A172 (cell line): ENCODE data around the gene PKP2. TPM values are rescaled to one million over a fixed set of nuclear protein-coding genes. Genes with fewer than 3 reads are reported as not detected.

Experiments
- DNase-seq: peaks from one replicate; pipeline ENCODE4 v3.0.0-alpha.2; 2015; ENCODE audit warnings: low spot score
- total RNA-seq: library from RNA; depleted of rRNA; stranded (reverse); fragments of >200 nt; shearing (Covaris generic); gene quantifications from 2 replicates; pipeline ENCODE4 v1.2.3, GENCODE V29; 2014

The PKP2 gene
- total RNA-seq, 1 experiment from 2014 or later: 57.3 TPM

DNA sequence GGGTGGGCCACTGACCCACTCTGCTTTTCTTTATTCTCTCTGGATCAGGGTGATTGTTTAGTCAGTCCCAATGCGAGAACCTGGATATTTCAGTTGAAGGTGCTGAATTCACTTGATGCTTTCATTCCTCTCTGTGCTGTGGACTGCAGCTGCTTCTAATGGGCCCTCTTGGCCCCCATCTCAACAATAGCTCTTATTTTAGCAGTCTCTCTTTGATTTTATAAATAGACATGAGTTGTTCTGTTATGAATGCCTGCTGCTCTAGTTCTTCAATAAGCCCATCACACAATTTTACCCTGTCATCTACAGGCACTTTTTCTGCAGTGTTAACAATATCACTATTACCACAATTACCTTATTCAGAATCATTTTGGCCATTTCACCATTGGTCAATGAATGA is 86.7 kb downstream of the PKP2 start:
- no peak for DNase-seq

DNA sequence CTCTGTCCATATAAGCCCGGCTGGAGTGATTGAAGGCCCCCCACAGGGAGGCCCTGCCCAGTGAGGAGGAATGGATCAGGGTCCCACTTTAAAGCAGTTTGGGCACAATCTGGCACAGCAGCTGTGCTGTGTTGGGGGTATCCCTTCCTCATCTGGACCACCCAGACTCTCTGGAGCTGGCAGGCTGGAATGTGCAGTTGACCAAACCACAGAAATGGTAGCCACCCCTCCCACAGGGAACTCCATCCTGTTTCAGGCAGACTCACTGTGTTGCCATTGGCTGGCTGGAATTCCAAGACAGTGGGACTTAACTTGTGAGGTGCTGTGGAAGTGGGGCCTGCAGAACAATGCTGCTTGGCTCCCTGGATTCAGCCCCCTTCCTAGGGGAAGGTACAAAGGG is 87.4 kb downstream of the PKP2 start:
- no peak for DNase-seq

DNA sequence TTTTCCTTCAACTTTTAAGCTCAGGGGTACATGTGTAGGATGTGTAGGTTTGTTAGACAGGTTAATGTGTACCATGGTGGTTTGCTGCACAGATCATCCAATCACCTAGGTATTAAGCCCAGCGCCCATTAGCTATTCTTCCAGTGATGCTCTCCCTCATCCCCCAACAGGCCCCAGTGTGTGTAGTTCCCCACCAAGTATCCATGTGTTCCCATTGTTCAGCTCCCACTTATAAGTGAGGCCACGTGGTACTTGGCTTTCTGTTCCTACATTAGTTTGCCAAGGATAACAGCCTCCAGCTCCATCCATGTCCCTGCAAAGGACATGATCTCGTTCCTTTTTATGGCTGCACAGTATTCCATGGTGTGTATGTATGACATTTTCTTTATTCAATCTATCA is 92.3 kb downstream of the PKP2 start:
- no peak for DNase-seq

DNA sequence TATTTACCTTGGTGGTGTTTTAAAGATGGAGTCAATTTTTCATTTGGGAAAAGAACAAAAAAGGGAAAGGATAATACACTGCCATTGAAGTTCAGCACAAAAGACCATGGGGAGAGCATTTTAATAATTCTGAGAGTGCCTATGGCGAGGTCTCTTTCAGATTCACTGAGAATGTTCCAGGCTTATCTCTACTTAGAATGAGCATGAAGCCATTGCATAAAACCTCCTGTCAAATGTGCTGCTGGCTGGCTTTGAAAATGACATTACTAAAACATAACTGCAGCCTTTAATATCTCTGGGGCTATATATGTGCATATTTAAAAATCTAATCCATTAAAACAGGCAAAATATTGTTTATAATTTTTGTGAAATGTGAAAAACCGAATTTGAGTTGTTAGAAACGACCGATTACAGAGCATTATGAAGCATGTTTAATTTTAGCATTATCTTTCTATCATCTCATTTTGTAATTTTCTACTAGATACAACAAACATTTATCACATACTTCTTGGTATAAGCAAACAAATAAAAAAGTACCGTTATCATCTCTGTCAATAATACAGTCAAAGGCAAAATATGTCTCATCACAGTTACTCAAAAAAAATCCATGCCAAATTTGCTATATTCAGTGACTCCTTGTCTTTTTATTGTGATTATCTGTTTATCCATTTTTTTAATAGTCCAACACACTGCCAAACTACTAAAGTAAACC is 95.2 kb downstream of the PKP2 start:
- DNase-seq: no peak

DNA sequence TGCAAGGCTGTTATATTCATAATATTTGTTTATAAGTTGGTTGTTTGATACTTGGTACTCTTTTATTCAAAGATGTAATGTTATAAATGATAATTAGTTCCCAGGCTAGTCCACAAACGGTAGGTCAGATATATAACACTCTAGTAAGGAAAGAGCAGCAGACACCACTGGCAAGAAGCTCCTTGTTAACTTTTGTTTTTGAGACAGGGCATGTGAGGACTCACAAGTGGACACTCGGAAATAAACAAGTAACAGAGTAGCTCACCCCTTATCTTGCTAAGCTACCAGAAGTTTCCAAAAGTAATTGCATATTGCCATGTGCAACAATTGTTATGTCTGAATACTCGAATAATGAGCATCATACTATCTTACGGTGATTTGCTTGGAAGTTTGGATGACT is 102.3 kb downstream of the PKP2 start:
- no peak for DNase-seq

DNA sequence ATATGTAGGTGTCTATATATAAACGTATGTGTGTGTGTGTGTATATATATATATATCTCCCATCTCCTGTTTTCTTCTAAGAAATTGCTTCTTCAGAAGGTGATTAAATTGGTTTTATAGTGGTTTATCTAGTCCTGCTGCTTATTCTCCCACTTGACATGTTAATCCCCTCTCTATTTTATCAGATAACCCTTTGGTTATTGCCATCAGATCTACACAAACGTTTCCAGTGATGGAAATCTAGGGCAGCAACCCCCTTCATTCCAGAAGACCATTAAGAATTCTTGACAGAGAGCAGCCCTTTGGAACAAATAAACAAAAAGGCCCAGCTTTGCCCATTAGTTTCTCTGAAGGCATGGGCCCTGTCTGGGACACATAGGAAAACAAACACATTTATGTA is 106.7 kb downstream of the PKP2 start:
- no peak for DNase-seq

DNA sequence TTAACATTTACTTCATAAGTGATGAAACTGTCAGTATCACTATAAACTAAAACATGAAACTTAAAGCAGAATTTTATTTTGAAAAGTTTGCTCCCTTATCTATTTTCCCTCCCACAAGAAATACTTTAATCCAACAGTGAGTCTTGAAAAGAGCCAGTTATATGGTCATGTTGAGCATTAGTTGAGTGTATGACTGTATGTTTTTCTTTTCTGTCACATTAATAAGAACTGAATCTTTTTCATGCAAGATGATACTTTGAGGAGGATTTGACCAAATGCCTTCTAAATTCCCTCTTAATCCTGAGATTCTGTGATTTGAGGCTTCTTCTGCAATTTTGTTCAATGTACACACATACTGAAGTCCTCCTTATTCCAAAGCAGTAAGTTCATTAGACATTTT is 107.1 kb downstream of the PKP2 start:
- no peak for DNase-seq

- DNase-seq: no peak
These were observed 108.2 kb downstream of the PKP2 start for GRCh38 chr12:32788405-32788804.

DNA sequence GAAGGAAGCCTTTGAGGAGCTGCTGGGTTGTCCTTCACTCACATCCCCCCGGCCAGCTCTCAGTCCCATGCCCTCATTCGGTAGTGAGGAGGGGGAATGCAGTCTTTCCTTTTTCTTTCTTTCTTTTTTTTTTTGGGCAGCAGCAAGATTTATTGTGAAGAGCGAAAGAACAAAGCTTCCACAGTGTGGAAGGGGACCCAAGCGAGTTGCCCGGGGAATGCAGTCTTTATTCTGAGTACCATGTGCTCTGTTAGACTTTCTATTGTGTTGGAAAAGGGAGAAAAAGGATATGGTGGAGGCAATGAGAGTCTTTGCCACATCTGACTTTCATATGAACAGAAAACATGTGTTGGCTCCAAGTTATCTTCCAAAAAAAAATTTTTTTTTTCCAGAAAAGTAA is 111.0 kb downstream of the PKP2 start:
- DNase-seq: no peak

GRCh38 chr12:32783029-32783428 is 113.5 kb downstream of the PKP2 start:
- no peak for DNase-seq

DNA sequence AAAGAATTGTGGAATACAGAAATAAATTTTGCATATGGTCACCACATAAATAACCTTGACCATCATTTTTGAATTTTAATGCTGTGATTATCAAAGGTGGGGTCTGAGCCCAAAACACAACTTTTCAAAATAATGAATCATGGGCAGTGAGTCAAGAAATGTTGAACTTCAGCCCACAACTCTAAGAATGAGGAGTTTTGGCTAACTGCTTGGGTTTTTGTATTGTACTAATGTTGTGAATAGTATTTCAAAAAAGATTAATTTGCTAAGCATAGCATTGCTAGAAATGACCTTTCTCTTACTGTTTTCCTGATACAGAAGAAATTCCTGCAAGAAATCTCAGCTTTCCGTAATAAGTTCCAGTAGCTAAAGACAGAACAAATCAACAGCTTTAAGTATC is 116.5 kb downstream of the PKP2 start:
- DNase-seq: no peak

DNA sequence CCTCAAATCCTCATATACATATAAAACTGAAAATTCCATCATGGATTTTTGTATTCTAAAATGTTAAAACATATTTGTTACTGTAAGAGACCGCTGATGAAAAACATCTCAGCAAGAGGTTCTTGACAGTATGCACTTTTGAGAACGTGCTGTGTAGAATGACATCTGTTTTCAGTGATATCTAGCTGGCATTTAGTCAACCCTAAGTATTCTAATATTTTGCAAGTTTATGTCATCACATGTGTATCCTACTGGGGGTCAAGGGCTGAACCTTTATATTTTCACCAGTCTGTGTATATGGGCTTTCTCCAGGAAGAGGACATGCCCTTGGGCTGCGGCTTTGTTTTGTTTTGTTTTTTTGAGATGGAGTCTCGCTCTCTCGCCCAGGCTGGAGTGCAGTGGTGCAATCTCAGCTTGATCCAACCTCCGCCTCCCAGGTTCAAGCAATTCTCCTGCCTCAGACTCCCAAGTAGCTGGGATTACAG is 118.8 kb downstream of the PKP2 start:
- no peak for DNase-seq

DNA sequence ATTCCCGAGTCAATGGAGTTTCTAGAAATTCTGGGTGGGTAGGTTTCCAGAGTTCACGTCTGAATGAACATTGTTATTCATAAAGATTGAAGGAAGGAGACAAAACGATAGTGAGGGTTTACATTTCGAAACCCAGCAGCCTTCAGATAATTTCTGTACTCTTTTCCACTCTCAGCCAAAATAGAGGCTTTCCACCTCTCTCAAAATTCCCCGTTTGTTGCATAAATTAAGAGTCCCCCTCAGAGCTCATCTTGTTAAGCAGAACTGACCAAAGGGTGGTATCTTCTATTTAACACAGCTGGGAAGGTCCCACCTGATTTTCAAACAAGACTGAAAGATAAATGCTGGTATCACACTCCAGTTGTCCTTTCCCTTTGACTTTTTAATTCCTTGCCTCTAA is 119.4 kb downstream of the PKP2 start:
- no peak for DNase-seq

- no peak for DNase-seq
These were observed 120.3 kb downstream of the PKP2 start for GRCh38 chr12:32776258-32776657.

GRCh38 chr12:32773691-32774090 is 122.9 kb downstream of the PKP2 start:
- DNase-seq: no peak

DNA sequence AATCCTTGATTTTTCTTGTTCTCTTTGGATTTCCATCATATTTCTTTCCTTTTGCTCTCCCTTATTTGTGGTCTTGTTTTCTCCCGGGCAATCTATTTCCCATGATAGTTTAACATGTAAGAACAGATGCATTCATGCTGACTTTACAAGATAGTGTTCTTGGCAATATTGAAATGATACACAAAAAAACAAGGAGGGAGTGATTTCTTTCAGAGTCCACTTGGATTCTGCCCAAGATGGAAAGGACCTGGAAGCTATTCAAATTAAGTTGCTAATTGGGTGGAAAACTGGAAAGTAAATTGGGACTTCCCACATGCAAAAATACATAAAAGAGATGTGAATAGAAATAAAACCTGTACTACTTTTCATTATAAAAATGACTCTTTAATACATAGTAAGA is 126.4 kb downstream of the PKP2 start:
- DNase-seq: no peak

DNA sequence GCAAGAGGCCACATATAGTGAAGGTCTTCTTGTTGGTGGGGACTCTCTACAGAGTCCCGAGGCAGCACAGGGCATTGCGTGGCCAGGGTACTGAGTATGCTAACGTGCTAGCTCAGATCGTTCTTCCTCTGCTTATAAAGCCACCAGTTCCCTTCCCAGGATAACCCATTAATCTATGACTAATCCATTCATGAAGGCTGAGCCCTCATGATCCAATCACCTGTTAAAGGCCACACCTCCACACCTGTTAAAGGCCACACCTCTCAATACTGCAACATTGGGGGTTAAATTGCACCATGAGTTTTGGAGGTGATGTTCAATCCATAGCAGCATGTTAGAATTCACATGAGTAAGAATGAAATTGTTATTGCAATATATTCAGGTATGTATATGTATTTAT is 128.1 kb downstream of the PKP2 start:
- DNase-seq: no peak

DNA sequence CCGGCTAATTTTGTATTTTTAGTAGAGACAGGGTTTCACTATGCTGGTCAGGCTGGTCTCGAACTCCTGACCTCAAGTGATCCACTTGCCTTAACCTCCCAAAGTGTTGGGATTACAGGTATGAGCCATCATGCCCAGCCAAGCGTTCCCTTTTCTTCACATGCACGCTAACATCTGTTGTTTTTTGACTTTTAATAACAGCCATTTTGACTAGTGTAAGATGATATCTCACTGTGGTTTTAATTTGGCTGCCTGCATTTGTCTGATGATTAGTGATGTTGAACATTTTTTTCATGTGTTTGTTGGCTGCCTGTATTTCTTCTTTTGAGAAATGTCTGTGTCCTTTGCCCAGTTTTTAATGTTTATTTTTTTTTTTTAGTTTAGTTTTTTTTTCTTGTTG is 130.7 kb downstream of the PKP2 start:
- DNase-seq: no peak

DNA sequence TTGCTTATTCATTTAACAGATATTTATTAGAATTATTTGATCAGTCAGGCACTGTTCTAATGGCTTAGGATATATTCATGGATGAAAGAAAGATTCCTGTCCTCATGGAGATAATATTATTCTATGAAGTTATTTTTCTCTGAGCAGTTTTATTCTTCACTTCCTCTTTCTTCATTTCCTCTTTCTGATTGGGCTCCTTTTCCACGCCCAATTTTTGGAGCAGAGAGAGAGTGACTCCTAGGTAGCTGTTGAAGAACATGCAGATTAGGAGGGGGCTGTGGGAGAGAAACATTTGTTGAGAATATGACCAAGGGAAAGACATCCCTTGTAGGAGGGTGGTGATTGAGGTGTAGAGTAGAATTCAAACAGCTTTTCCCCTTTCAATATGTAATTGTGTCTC is 134.9 kb downstream of the PKP2 start:
- no peak for DNase-seq

DNA sequence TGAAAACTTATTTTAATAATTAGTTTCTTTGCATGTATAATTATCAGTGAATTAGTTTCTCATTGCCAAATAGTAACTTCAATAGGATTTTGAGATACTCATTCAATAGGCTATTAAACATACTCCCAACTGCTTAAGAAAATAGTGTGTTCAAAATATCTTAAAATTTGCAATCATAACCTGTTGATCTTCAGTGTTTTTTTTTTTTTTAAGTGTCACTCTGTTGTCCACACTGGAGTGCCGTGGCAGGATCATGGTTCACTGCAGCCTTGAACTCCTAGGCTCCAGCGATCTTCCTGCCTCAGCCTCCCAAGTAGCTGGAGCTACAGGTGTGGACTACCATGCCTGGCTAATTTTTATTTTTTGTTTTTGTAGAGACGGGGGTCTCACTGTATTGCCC is 139.4 kb downstream of the PKP2 start:
- DNase-seq: no peak

DNA sequence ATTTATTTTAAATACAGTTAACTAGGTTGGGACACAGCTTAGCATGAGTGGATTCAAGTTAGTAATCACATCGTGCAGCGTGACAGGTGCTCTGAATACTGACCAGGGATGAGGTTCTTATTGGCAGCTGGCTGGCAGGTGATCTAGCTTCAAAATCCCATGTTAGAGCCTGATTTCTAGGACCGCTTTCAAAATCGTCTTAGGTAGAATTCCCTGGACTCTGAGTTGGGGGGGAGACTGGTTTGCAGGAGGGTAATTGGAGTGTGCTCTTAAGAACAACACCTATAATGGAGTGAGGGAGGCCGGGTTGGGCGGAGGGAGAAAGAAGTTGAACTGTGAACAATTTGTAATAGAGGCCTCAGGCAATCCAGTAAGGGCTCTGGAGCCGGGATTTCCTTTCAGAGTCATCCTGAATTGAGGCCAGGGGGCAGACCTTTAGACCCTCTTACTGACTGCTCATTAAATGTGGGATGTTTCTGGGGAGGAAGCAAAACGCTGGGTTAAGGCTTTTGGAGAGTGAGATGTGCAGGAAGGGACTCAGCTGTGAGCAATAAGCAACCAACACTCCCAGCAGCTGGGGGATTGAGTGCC is 140.0 kb downstream of the PKP2 start:
- peak; percentile 4 for DNase-seq

DNA sequence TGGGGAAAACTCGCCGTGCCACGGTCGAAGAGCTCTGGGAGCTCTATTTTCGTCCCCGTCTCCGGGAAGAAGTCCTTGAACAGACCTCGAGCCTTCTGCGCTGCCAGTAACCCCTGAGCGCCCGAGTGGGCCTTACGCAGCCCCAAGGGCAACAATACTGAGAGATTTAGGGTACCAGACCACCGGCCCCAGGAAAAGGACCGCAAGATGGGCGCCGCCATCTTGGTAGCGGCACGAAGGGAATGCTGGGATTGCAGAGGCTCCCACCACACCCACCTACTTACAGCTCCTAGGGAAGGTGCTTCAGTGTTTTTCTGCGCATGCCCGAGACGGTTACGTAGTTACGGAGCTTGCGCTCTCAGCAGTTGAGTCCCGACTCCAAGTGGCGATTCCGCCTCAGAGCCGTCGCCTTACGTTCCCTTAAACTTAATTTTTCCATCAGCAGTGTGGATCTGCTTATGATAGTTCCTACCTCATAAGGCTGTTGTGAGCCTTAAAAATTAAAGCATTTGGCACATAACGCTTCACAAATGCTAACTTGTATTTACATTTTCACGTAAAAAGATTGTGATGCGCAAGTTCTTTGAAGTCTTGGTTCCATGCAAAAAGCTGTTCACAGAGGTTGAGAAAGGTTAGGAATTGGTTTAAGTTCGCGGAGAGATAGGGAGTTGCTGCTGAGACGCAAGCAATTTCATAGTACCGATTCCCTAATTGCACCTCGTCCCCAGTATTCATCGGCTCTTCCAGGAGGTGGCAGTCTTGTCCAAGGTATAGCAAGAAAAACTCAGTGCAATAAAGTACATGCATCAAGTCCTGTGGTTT is 140.7 kb downstream of the PKP2 start, which contains the start of gene YARS2:
YARS2 (minus strand) TSS at position 244 of the 822 bp plus-strand sequence; CDS start at position 221, 23 bp downstream.
- DNase-seq: peak; percentile 93
